Ishikawa (cell line): ENCODE results near the gene PLXNC1.

Source experiments
- CEBPB ChIP-seq: IDR thresholded peaks from 2 replicates; pipeline ENCODE4 v1.6.1; 2012
- CREB1 ChIP-seq: IDR thresholded peaks from 2 replicates; pipeline ENCODE4 v1.6.1; 2012; ENCODE audit warnings: low read depth
- EGR1 ChIP-seq: IDR thresholded peaks from 2 replicates; pipeline ENCODE4 v1.6.1; 2012
- EP300 ChIP-seq: IDR thresholded peaks from 2 replicates; pipeline ENCODE4 v1.6.1; 2012; ENCODE audit warnings: borderline replicate concordance
- FOXM1 ChIP-seq: IDR thresholded peaks from 2 replicates; pipeline ENCODE4 v1.6.1; 2012; ENCODE audit warnings: low read depth, borderline replicate concordance
- NFIC ChIP-seq: IDR thresholded peaks from 2 replicates; pipeline ENCODE4 v1.6.1; 2012
- RAD21 ChIP-seq: IDR thresholded peaks from 2 replicates; pipeline ENCODE4 v1.6.1; 2012; ENCODE audit warnings: low read depth
- REST ChIP-seq: IDR thresholded peaks from 2 replicates; pipeline ENCODE4 v1.6.1; 2012; ENCODE audit warnings: low read depth, mild to moderate bottlenecking
- TAF1 ChIP-seq: IDR thresholded peaks from 2 replicates; pipeline ENCODE4 v1.6.1; 2012; ENCODE audit warnings: low read depth, mild to moderate bottlenecking
- TCF12 ChIP-seq: IDR thresholded peaks from 2 replicates; pipeline ENCODE4 v1.6.1; 2012; ENCODE audit warnings: low read depth
- TEAD4 ChIP-seq: IDR thresholded peaks from 2 replicates; pipeline ENCODE4 v1.6.1; 2012
- USF1 ChIP-seq: IDR thresholded peaks from 2 replicates; pipeline ENCODE4 v1.6.1; 2012
- YY1 ChIP-seq: IDR thresholded peaks from 2 replicates; pipeline ENCODE4 v1.6.1; 2012; ENCODE audit warnings: low read depth
- ZBTB7A ChIP-seq: IDR thresholded peaks from 2 replicates; pipeline ENCODE4 v1.6.1; 2012; ENCODE audit warnings: low read depth
- TF ChIP-seq, protein P1 (sequence below): IDR thresholded peaks from 2 replicates; pipeline ENCODE4 v1.6.1; 2012

The PLXNC1 gene

GRCh38 chr12:94231709-94232108 is 83.3 kb downstream of the PLXNC1 start:
- TF ChIP-seq EP300 (no peak), REST (no peak), RAD21 (no peak), TCF12 (no peak), TAF1 (no peak), USF1 (no peak), FOXM1 (no peak), ZBTB7A (no peak), YY1 (no peak), CEBPB (no peak), CREB1 (no peak)
- TF ChIP-seq, protein P1, sequence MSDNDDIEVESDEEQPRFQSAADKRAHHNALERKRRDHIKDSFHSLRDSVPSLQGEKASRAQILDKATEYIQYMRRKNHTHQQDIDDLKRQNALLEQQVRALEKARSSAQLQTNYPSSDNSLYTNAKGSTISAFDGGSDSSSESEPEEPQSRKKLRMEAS: no peak

DNA sequence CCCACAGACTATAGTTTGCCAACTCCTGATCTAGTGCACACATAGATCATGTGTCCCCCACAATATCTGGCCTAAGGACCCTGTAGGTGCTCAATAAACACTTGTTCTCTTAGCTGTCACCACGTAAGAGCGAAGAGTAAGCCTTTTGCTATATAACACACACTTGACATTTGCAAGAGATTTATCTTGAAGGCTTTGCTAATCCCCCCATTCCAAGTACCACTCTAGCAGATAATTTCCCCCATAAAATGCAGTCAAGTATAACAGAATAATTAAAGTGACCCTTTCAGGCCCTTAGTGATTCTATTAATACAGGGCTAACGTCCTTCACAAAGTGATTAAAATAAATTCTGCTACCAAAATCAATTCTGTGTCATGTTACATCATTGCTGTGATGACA is 87.5 kb downstream of the PLXNC1 start:
- TF ChIP-seq NFIC (no peak), TEAD4 (no peak), YY1 (no peak), EGR1 (no peak), TAF1 (no peak), CEBPB (no peak), EP300 (no peak), TCF12 (no peak), REST (no peak), FOXM1 (no peak), USF1 (no peak), RAD21 (no peak), CREB1 (no peak), ZBTB7A (no peak)
- TF ChIP-seq, protein P1: no peak

DNA sequence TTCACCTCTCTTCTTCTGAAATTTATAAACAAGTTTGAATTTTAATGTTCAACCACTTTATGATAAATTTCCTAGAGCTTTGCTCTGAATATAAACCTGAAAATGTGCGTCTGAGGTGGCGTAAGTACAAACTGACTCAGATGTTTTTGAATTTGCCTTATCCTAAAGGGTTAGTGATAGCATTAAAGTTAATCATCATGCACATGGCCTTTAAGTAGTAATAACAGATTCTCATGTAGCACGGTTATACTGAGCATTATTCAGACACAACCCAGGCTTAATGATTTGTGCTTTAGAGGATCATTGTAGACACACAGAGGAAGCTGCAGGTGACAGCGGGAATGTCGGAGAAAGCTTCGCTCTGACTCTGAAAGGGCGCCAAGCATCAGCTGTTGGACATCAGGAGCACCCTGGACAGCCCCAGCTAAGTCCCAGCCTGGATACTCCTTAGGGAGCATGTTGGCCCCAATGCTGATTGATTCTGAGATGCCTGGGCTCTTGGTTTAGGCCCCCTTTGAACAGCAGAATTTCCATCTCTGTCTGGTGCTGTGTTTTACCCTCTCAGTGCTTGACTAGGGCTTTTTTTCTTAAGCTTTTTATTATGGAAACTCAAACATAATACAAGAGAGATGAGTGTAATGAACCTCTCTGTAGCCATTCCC is 91.1 kb downstream of the PLXNC1 start:
- no peak for TF ChIP-seq REST
- no peak for TF ChIP-seq TEAD4
- TF ChIP-seq CEBPB: no peak
- TF ChIP-seq EGR1: no peak
- TF ChIP-seq, protein P1: no peak
- TF ChIP-seq EP300: no peak
- TF ChIP-seq CREB1: no peak
- no peak for TF ChIP-seq TCF12

DNA sequence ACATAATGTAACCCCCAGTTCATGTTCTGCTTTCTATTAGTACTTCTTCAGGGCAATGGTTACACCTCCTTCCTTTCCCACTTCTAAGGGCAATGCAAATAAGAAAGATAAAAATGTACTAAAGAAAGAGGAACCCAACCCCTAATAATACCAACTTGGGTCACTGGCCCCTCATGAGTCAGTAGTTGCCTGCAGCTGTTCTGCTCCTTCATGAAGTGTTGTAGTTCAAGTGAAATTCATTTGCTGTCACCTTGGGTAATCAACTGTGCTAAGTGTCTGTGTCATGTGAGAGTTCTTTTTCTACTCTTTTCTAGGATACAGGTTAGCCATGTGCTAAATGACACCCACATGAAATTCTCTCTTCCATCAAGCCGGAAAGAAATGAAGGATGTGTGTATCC is 91.8 kb downstream of the PLXNC1 start:
- TF ChIP-seq NFIC (no peak), ZBTB7A (no peak), REST (no peak), TCF12 (no peak), TAF1 (no peak), EP300 (no peak)
